22Rv1 (cell line): Measurements from ENCODE around the gene KYNU.

Source experiments
- CTCF ChIP-seq: fragments of 450-650 bp; IDR thresholded peaks from 2 replicates; pipeline ENCODE4 v1.5.1; 2017; ENCODE audit warnings: mild to moderate bottlenecking
- ZFX ChIP-seq: fragments of 450-650 bp; IDR thresholded peaks from 2 replicates; pipeline ENCODE4 v1.6.1; 2017; ENCODE audit warnings: antibody characterized with exemption, borderline replicate concordance

DNA sequence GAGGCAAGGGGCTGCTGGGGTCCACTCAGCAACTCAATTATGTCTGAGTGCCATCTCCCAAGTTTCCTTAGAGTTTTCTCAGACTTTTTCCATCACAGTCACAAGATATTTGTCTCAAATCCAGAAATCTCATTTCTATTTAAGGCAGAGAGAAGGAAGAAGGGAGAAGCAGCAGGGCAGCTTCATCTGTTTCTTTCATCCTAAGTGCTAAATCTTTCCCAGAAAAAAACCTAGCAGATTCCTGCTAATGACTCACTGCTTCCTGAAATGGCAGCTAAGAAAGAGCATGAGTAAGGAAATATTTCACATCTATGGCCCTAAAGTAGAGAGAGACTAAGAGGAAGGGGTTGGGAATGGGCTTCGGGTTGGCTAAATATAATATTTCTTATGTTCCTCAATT is 88.0 kb downstream of the KYNU start:
- TF ChIP-seq CTCF (no peak), ZFX (no peak)
